NB4 (cell line): ENCODE results near the gene MYRF.

ENCODE experiments used
- DNase-seq: peaks from one replicate; pipeline ENCODE4 v3.0.0; 2010; ENCODE audit warnings: low read depth
- H3K4me3 ChIP-seq: one replicate; pipeline ENCODE4 v1.5.1; 2011; ENCODE audit warnings: mild to moderate bottlenecking, low read depth, low read length, moderate library complexity
- MAX ChIP-seq: IDR thresholded peaks from 2 replicates; pipeline ENCODE4 v1.6.1; 2011; ENCODE audit warnings: low read depth, low read length
- MYC ChIP-seq: IDR thresholded peaks from 2 replicates; pipeline ENCODE4 v1.6.1; 2011; ENCODE audit warnings: low read depth, low read length
- POLR2A ChIP-seq: IDR thresholded peaks from 2 replicates; pipeline ENCODE4 v1.6.1; 2011; ENCODE audit warnings: mild to moderate bottlenecking; ENCODE audit not compliant: insufficient read length; ENCODE audit errors: extremely low read depth
- TF ChIP-seq, protein P1 (sequence below): IDR thresholded peaks from one replicate; pipeline ENCODE4 v1.5.1; 2012; ENCODE audit warnings: low read depth, low read length

MYRF gene

DNA sequence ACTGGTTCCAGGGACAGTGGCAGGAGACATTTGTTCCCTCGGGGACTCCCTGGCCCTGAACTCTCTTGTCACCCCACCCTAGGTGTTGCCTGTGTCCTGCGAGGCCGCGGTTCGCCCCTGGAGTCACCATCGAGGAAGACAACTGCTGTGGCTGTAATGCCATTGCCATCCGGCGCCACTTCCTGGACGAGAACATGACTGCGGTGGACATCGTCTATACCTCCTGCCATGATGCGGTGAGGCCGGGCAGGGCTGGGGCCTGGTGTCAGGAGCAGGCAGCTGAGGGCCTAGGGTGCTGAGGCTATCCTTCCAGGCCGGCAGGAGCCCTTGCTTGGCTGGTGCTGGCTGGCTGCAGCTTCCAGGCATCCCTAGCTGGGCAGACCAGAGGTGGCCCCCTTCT is 17.7 kb upstream of the MYRF start:
- no peak overlapping the region for H3K4me3 ChIP-seq
- DNase-seq, result no peak
- TF ChIP-seq MYC (no peak), MAX (no peak), POLR2A (no peak)
- TF ChIP-seq, protein P1, sequence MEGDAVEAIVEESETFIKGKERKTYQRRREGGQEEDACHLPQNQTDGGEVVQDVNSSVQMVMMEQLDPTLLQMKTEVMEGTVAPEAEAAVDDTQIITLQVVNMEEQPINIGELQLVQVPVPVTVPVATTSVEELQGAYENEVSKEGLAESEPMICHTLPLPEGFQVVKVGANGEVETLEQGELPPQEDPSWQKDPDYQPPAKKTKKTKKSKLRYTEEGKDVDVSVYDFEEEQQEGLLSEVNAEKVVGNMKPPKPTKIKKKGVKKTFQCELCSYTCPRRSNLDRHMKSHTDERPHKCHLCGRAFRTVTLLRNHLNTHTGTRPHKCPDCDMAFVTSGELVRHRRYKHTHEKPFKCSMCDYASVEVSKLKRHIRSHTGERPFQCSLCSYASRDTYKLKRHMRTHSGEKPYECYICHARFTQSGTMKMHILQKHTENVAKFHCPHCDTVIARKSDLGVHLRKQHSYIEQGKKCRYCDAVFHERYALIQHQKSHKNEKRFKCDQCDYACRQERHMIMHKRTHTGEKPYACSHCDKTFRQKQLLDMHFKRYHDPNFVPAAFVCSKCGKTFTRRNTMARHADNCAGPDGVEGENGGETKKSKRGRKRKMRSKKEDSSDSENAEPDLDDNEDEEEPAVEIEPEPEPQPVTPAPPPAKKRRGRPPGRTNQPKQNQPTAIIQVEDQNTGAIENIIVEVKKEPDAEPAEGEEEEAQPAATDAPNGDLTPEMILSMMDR, result no peak

DNA sequence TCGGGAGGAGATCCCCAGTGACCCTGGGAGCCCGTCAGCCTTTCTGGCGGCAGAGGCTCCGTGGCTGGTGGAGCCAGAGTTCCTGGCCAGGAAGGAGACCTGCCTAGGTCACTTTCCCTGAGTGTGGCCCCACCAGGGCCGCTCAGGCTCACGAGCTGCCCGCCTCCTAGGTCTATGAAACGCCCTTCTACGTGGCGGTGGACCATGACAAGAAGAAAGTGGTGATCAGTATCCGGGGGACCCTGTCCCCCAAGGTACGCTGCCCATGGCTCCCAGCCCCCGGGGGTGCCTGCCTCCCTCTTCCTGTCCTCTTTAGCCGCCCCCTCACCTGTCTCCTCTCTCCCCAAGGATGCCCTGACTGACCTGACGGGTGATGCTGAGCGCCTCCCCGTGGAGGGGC is 17.0 kb upstream of the MYRF start:
- TF ChIP-seq MYC, result no peak
- no peak for TF ChIP-seq MAX
- TF ChIP-seq, protein P1, result no peak
- no peak for TF ChIP-seq POLR2A
- H3K4me3 ChIP-seq, result no peak overlapping the region
- DNase-seq, result no peak

DNA sequence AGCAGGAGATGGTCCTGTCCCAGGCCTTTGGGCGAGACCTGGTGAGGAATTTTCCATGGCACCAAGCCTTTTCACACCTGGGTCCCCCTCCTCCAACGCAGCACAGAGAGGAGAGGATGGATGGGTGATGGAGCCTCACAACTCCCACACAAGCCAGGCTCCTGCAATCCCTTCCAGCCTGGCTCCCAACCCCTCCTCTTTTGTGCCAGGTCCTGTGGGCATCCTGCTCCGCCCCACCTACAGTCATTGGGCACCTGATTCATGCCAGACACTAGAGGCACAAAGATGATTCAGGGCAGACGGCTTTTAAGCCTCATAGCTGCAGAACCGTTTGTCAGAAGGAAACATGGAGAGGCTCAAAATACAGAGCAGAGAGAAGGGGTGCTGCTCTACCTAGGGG is 16.1 kb upstream of the MYRF start:
- H3K4me3 ChIP-seq, result no peak overlapping the region
- DNase-seq, result no peak
- no peak for TF ChIP-seq MAX
- TF ChIP-seq, protein P1, result no peak
- TF ChIP-seq POLR2A, result no peak
- no peak for TF ChIP-seq MYC

DNA sequence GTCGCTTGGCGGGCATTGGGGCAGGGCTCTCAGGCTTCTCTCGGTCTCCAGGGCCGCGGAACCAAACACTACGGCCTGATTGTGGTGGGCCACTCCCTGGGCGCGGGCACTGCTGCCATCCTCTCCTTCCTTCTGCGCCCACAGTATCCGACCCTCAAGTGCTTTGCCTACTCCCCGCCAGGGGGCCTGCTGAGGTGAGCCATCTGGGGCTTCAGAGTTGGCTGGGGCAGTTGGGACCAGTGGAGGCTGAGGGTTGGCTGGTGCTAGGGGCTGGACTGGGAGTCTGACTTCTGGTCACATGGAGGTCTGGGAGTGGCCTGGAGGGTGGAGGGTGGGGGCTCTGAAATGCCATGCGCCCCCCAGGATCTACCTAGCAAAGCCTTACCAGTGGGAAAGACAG is 15.3 kb upstream of the MYRF start:
- TF ChIP-seq, protein P1, result peak; percentile 53
- TF ChIP-seq POLR2A, result no peak
- no peak overlapping the region for H3K4me3 ChIP-seq
- DNase-seq, result peak; percentile 48

GRCh38 chr11:61737636-61738386 is 14.6 kb upstream of the MYRF start:
- no peak for TF ChIP-seq POLR2A
- TF ChIP-seq, protein P1, result peak; percentile 53
- DNase-seq, result peak; percentile 50

DNA sequence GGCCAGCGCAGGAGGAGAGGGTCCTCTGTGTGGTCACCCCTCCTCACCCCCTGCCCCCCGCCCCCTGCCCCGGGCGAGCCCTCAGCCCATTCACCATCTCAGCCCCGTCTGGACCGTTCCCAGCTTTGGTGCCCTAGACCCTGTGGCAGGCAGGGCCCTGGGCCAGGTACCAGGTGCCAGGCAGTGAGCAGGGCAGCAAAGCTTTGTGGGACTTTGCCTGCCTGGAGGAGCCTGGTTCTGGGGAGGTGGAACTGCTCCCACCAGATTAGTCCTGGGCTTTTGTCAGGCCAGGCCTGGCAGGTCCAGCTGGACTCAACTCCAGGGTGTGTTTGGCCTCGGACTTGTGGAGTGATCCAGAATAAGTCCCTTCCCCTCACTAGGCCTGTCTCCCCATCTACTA is 13.7 kb upstream of the MYRF start:
- TF ChIP-seq POLR2A, result no peak
- TF ChIP-seq, protein P1, result no peak
- no peak for TF ChIP-seq MAX
- no peak for TF ChIP-seq MYC
- no peak overlapping the region for H3K4me3 ChIP-seq
- DNase-seq, result no peak

More at GRCh38 chr11:61737636-61738386, 14.6 kb upstream of the MYRF start:
- H3K4me3 ChIP-seq, result no peak overlapping the region
